Vagina (tissue), 2 donors: ENCODE data around the gene PRICKLE4.

Experiments used
- POLR2A ChIP-seq, 2 donors: fragments of 450-650 bp; IDR thresholded peaks; one replicate each; pipeline ENCODE4 v1.6.1; 2017; ENCODE audit warnings: antibody characterized with exemption in 2 of 2, mild to moderate bottlenecking in 2 of 2, moderate library complexity in 2 of 2
- TF ChIP-seq, protein P1 (sequence below), 3 experiments: fragments of 450-650 bp in 2 of 3; fragments of 200-600 bp in 1 of 3; sonication (generic) in 1 of 3; IDR thresholded peaks; one replicate each; pipeline ENCODE4 v1.5.1; 2017 to 2019; ENCODE audit warnings: antibody characterized with exemption in 3 of 3, mild to moderate bottlenecking in 2 of 3, moderate library complexity in 2 of 3

- TF ChIP-seq, protein P1, sequence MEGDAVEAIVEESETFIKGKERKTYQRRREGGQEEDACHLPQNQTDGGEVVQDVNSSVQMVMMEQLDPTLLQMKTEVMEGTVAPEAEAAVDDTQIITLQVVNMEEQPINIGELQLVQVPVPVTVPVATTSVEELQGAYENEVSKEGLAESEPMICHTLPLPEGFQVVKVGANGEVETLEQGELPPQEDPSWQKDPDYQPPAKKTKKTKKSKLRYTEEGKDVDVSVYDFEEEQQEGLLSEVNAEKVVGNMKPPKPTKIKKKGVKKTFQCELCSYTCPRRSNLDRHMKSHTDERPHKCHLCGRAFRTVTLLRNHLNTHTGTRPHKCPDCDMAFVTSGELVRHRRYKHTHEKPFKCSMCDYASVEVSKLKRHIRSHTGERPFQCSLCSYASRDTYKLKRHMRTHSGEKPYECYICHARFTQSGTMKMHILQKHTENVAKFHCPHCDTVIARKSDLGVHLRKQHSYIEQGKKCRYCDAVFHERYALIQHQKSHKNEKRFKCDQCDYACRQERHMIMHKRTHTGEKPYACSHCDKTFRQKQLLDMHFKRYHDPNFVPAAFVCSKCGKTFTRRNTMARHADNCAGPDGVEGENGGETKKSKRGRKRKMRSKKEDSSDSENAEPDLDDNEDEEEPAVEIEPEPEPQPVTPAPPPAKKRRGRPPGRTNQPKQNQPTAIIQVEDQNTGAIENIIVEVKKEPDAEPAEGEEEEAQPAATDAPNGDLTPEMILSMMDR (IDR thresholded peaks at IDR 0.05) = no peak
- TF ChIP-seq POLR2A (IDR thresholded peaks at IDR 0.05) = no peak
Observed at GRCh38 chr6:41734666-41735426, 45.7 kb upstream of the PRICKLE4 start.
